Activated CD8-positive, alpha-beta T cell treated with anti-CD3 and anti-CD28 coated beads for 36 hours (primary cell): ENCODE data around the gene IL9R. TPM values are rescaled to one million over a fixed set of nuclear protein-coding genes. Genes with fewer than 3 reads are reported as not detected.

Experiments used
- ATAC-seq: fragments of 200-7000 bp; cut with Tn5 transposase; one replicate; pipeline ENCODE4 v1.10.0; 2021; ENCODE audit warnings: mild to moderate bottlenecking, moderate library complexity
- CTCF ChIA-PET: fragments of 350-600 bp; sonication (Branson Sonifier 250); formaldehyde crosslinking; loops from one replicate; lab custom pipeline; 2021; ENCODE audit warnings: antibody characterized with exemption; lab: Charles Lee
- POLR2A ChIA-PET: fragments of 350-600 bp; sonication (Branson Sonifier 250); formaldehyde crosslinking; loops from one replicate; lab custom pipeline; 2021; ENCODE audit warnings: antibody characterized with exemption; lab: Charles Lee
- DNase-seq: peaks from one replicate; pipeline ENCODE4 v3.0.0-alpha.2; 2020
- H3K27ac Mint-ChIP-seq: one replicate; pipeline ENCODE4 v1.8.0; 2021; ENCODE audit warnings: mild to moderate bottlenecking, mixed read lengths
- H3K27me3 Mint-ChIP-seq: one replicate; pipeline ENCODE4 v1.8.0; 2021; ENCODE audit warnings: mixed read lengths
- H3K36me3 Mint-ChIP-seq: one replicate; pipeline ENCODE4 v1.8.0; 2021; ENCODE audit warnings: low read depth, mixed read lengths
- H3K4me1 Mint-ChIP-seq: one replicate; pipeline ENCODE4 v1.8.0; 2021; ENCODE audit warnings: low read depth, mixed read lengths
- H3K4me3 Mint-ChIP-seq: one replicate; pipeline ENCODE4 v1.8.0; 2021; ENCODE audit warnings: mild to moderate bottlenecking, moderate library complexity, mixed read lengths
- H3K9me3 Mint-ChIP-seq: one replicate; pipeline ENCODE4 v1.8.0; 2021; ENCODE audit warnings: mixed read lengths
- CTCF ChIP-seq: fragments of 200-600 bp; IDR thresholded peaks from one replicate; pipeline ENCODE4 v1.8.0; 2022; ENCODE audit warnings: antibody characterized with exemption, mild to moderate bottlenecking
- intact Hi-C: fragments of 100-400 bp; cut with micrococcal nuclease; formaldehyde crosslinking; loops from one replicate; pipeline ENCODE4 v1.10.0; 2022
- total RNA-seq, 2 experiments: library from RNA; stranded (reverse); gene quantifications; one replicate each; pipeline ENCODE4 v1.2.3, GENCODE V29; 2021

Gene IL9R
- total RNA-seq, 2 experiments from 2014 or later: 3.8 to 4.5 TPM

DNA sequence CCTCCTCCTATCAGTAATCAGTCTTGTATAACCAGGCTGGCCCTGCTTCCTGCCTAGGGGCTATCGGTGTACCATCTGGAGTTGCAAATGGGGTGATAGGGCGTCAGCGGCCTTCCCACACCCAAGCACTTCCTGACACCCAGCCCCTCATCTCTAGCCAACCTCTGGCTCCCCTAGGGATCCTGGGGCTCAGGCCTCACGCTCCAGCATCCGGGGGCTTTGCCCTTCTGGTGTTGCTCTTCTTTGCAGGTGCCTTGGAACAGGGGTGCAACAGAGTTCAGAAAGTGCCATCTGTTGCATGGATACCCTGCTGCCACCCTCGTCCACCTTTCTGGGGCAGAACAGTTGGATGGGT, 4.1 kb downstream of the IL9R start:
- POLR2A ChIA-PET: no interaction called here
- ATAC-seq (no peak), DNase-seq (no peak)
- intact Hi-C loops: no loop called here
- no peak overlapping the region for H3K4me3 Mint-ChIP-seq
- no peaks in the 10 kb centered on the region for H3K36me3 Mint-ChIP-seq
- CTCF ChIA-PET: no interaction called here
- TF ChIP-seq CTCF: no peak
- no peak overlapping the region for H3K27ac Mint-ChIP-seq
- no peaks in the 10 kb centered on the region for H3K27me3 Mint-ChIP-seq
- H3K9me3 Mint-ChIP-seq: no peaks in the 10 kb centered on the region
- peaks cover 17% of the 10 kb centered on the region for H3K4me1 Mint-ChIP-seq

GRCh38 chrX:156002507-156002906, 5.0 kb downstream of the IL9R start:
- ATAC-seq: no peak
- no peak overlapping the region for H3K27ac Mint-ChIP-seq
- POLR2A ChIA-PET: no interaction called here

DNA sequence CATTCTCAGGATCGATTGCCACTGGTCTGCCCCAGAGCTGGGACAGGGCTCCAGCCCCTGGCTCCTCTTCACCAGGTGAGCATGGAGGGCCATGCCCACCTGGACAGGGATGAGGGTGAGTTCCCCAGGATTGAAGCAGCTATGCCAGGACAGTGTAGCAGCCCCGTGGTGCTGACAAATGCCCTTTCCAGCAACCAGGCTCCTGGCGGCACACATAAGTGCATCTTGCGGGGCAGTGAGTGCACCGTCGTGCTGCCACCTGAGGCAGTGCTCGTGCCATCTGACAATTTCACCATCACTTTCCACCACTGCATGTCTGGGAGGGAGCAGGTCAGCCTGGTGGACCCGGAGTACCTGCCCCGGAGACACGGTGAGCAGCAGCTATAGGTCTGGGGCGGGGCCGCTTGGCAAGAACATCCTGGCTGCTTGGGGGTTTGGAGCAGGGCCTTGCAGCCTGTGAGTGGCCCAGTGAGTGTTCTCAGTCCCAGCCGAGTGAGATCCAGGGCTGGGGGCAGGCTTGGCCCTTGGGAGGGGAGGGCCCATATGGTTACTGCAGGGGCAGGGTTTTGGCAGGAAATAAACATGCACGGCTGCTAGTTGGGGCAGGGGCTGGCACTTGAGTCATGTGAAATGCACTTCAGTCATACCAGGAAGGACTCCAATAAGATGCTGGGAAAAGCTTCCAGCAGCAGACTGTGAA, 6.1 kb downstream of the IL9R start:
- no peak for ATAC-seq
- Mint-ChIP-seq H3K4me1 (peaks cover under 1% of the 10 kb centered on the region), H3K27me3 (no peaks in the 10 kb centered on the region), H3K4me3 (no peak overlapping the region), H3K36me3 (no peaks in the 10 kb centered on the region), H3K27ac (no peak overlapping the region), H3K9me3 (no peaks in the 10 kb centered on the region)
- TF ChIP-seq CTCF: no peak
- intact Hi-C loops: no loop called here
- ChIA-PET CTCF (no interaction called here), POLR2A (no interaction called here)
- no peak for DNase-seq

More at GRCh38 chrX:156002507-156002906, 5.0 kb downstream of the IL9R start:
- no peak for TF ChIP-seq CTCF
- CTCF ChIA-PET: no interaction called here
- no peak for DNase-seq
- intact Hi-C loops: no loop called here
- Mint-ChIP-seq H3K9me3 (no peaks in the 10 kb centered on the region), H3K27me3 (no peaks in the 10 kb centered on the region), H3K4me3 (no peak overlapping the region), H3K4me1 (peaks cover 12% of the 10 kb centered on the region), H3K36me3 (no peaks in the 10 kb centered on the region)

DNA sequence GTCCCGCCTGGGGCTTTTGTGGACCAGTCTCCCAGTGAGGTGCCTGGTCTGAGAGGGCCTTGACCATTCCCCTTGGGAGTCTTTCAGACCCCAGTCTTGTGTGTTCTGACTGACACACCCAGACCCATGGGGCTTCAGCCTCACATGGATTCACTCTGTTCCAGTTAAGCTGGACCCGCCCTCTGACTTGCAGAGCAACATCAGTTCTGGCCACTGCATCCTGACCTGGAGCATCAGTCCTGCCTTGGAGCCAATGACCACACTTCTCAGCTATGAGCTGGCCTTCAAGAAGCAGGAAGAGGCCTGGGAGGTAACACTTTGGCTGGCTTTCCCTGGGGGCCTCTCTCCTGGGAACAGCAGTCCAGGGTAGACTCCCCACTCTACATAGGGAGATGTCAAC, 6.8 kb downstream of the IL9R start:
- H3K27me3 Mint-ChIP-seq: no peaks in the 10 kb centered on the region
- no peak overlapping the region for H3K4me3 Mint-ChIP-seq
- no peak for TF ChIP-seq CTCF
- H3K36me3 Mint-ChIP-seq: no peaks in the 10 kb centered on the region
- intact Hi-C loops: no loop called here
- ATAC-seq: no peak
- H3K9me3 Mint-ChIP-seq: no peaks in the 10 kb centered on the region
- CTCF ChIA-PET: no interaction called here
- no peaks in the 10 kb centered on the region for H3K4me1 Mint-ChIP-seq
- DNase-seq: no peak
- POLR2A ChIA-PET: no interaction called here
- H3K27ac Mint-ChIP-seq: no peak overlapping the region

- Mint-ChIP-seq H3K36me3 (no peaks in the 10 kb centered on the region), H3K27me3 (no peaks in the 10 kb centered on the region), H3K4me1 (no peaks in the 10 kb centered on the region), H3K9me3 (no peaks in the 10 kb centered on the region), H3K4me3 (no peak overlapping the region), H3K27ac (no peak overlapping the region)
- ChIA-PET CTCF (no interaction called here), POLR2A (no interaction called here)
- ATAC-seq: no peak
- no peak for DNase-seq
- TF ChIP-seq CTCF: no peak
- intact Hi-C loops: no loop called here
Observed at GRCh38 chrX:156004740-156005139, 7.2 kb downstream of the IL9R start.
